ENCODE data around the gene TTC7B.

GRCh38 chr14:90669731-90670130, 146.5 kb downstream of the TTC7B start:
- no peak for TF ChIP-seq YY1 (IDR thresholded peaks at IDR 0.05; ENCODE audit: insufficient read depth, insufficient read length)
- TF ChIP-seq ZNF274 (IDR thresholded peaks at IDR 0.05; ENCODE audit: low read depth, low read length) = no peak

Measured in NT2/D1 (cell line).